Right lobe of liver (tissue), 6 donors: ENCODE measurements around the gene PTPRK. TPM values are rescaled to one million over a fixed set of nuclear protein-coding genes. Genes with fewer than 3 reads are reported as not detected.
A peak's percentile ranks its signal among the peaks of the same experiment; 100 is the strongest.

Experiments
- ATAC-seq, 4 donors: fragments of 200-7000 bp; cut with Tn5 transposase; one replicate each; pipeline ENCODE4 v1.9.1; 2020; ENCODE audit warnings: mild to moderate bottlenecking in 4 of 4, moderate library complexity in 4 of 4
- DNase-seq, 3 donors: peaks; one replicate each; pipeline ENCODE4 v3.0.0-alpha.2; 2020
- H3K27ac ChIP-seq, 3 donors: fragments of 200-600 bp; one replicate each; pipeline ENCODE4 v1.8.0; 2022
- H3K27me3 ChIP-seq, 2 donors: fragments of 200-600 bp; one replicate each; pipeline ENCODE4 v1.8.0; 2022
- H3K36me3 ChIP-seq, 4 donors: fragments of 200-600 bp; sonication (generic) in 1 of 4; one replicate each; pipeline versions ENCODE4 v1.5.1 to v1.8.0; 2017 to 2022; ENCODE audit warnings: control low read depth in 1 of 4
- H3K4me1 ChIP-seq, 4 donors: fragments of 200-600 bp; sonication (generic) in 1 of 4; one replicate each; pipeline versions ENCODE4 v1.5.1 to v1.8.0; 2017 to 2022; ENCODE audit warnings: control low read depth in 1 of 4
- H3K4me3 ChIP-seq, 3 donors: fragments of 200-600 bp; one replicate each; pipeline ENCODE4 v1.8.0; 2022
- H3K9me3 ChIP-seq, 4 donors: fragments of 200-600 bp; sonication (generic) in 1 of 4; one replicate each; pipeline versions ENCODE4 v1.5.1 to v1.8.0; 2017 to 2022; ENCODE audit warnings: control low read depth in 1 of 4
- CTCF ChIP-seq, 4 donors: fragments of 200-600 bp in 3 of 4; fragments of 450-650 bp in 1 of 4; IDR thresholded peaks; one replicate each; pipeline versions ENCODE4 v1.5.1 to v1.8.0; 2016 to 2022; ENCODE audit warnings: antibody characterized with exemption in 4 of 4, mild to moderate bottlenecking in 2 of 4
- POLR2A ChIP-seq: fragments of 450-650 bp; IDR thresholded peaks from one replicate; pipeline ENCODE4 v1.6.1; 2017; ENCODE audit warnings: antibody characterized with exemption, mild to moderate bottlenecking
- WGBS: methylation state at CpG from one replicate; pipeline ENCODE4 v1.1.6; 2018; ENCODE audit warnings: low coverage, low lambda C conversion rate; ENCODE audit not compliant: insufficient coverage; ENCODE audit errors: missing lambda C conversion rate; 5-methylcytosine and 5-hydroxymethylcytosine counted together
- intact Hi-C, 2 donors: fragments of 100-400 bp; cut with DNase I; formaldehyde crosslinking; loops; one replicate each; pipeline versions ENCODE4 v1.11.2 to v1.14.1; 2022
- total RNA-seq, 6 experiments: library from RNA; depleted of rRNA in 2 of 6; stranded (reverse); fragments of >200 nt in 2 of 6; fragmentation: NEBNext Ultra II Directional in 3 of 6; extraction: Animal tissue kit (Norgen Biotek cat#: 25700) in 3 of 6; gene quantifications; one replicate each; pipeline versions ENCODE4 v1.1.0 to v1.2.4, GENCODE V29; 2016 to 2023
- donor health status: DM: no; HTN: yes; CAD: no.
- donor health status: DM: no; HTN: no; CAD: no.
- donor health status: DM: no; HTN: no; CAD: no.
- donor health status: DM: no; HTN: yes; CAD: no.
- donor health status: DM: no; HTN: yes; CAD: no.

Gene PTPRK
- total RNA-seq, 6 experiments from 2014 or later = 27.7 to 54.5 (median 35.7) TPM

- intact Hi-C loops = no loop called here
- Histone ChIP-seq H3K9me3 (no peaks in the 10 kb centered on the region), H3K4me3 (no peak overlapping the region), H3K27me3 (no peaks in the 10 kb centered on the region), H3K4me1 (peaks cover 0 to 30% (median 0%) of the 10 kb centered on the region in 4 donors), H3K36me3 (no peaks in the 10 kb centered on the region), H3K27ac (peak overlapping the region; percentile 17 to 67 (median 34))
- WGBS = 40% methylated on average over 2 of the region's 2 CpGs
- TF ChIP-seq POLR2A = no peak
- no peak for TF ChIP-seq CTCF (IDR thresholded peaks at IDR 0.05)
- DNase-seq = no peak
- peak; percentile 46 to 68 (median 61) for ATAC-seq
Measured at GRCh38 chr6:128121610-128122009, 398.8 kb downstream of the PTPRK start.

GRCh38 chr6:128121190-128121589 is 399.2 kb downstream of the PTPRK start:
- intact Hi-C loops = no loop called here
- Histone ChIP-seq H3K27ac (peak overlapping the region; percentile 17 to 67 (median 34)), H3K4me3 (no peak overlapping the region), H3K4me1 (peaks cover 0 to 30% (median 0%) of the 10 kb centered on the region in 4 donors), H3K36me3 (no peaks in the 10 kb centered on the region), H3K9me3 (no peaks in the 10 kb centered on the region), H3K27me3 (no peaks in the 10 kb centered on the region)
- TF ChIP-seq POLR2A = no peak
- TF ChIP-seq CTCF (IDR thresholded peaks at IDR 0.05) = no peak
- ATAC-seq (peak; percentile 63 to 78 (median 68)), DNase-seq (no peak)

- no peak for TF ChIP-seq CTCF (IDR thresholded peaks at IDR 0.05)
- no peaks in the 10 kb centered on the region for H3K27me3 ChIP-seq
- ATAC-seq (no peak), DNase-seq (no peak)
- intact Hi-C loops = no loop called here
- H3K9me3 ChIP-seq = no peaks in the 10 kb centered on the region
- H3K4me1 ChIP-seq = peaks cover 0 to 34% (median 0%) of the 10 kb centered on the region in 4 donors
- H3K27ac ChIP-seq = no peak overlapping the region
- no peak overlapping the region for H3K4me3 ChIP-seq
- no peaks in the 10 kb centered on the region for H3K36me3 ChIP-seq
Measured at GRCh38 chr6:128118401-128118800, 402.0 kb downstream of the PTPRK start.

- 91% methylated on average over 3 of the region's 3 CpGs for WGBS
- no peak overlapping the region for H3K27ac ChIP-seq
- DNase-seq (no peak), ATAC-seq (no peak)
- peaks cover 0 to 34% (median 0%) of the 10 kb centered on the region in 4 donors for H3K4me1 ChIP-seq
- intact Hi-C loops = no loop called here
- H3K4me3 ChIP-seq = no peak overlapping the region
- TF ChIP-seq CTCF (IDR thresholded peaks at IDR 0.05) (no peak), POLR2A (no peak)
- no peaks in the 10 kb centered on the region for H3K27me3 ChIP-seq
- no peaks in the 10 kb centered on the region for H3K36me3 ChIP-seq
- no peaks in the 10 kb centered on the region for H3K9me3 ChIP-seq
Measured at GRCh38 chr6:128117916-128118315, 402.5 kb downstream of the PTPRK start.

GRCh38 chr6:128114164-128114563 is 406.2 kb downstream of the PTPRK start:
- ATAC-seq (peak in 3 of 4 donors; percentile 41 to 63 (median 48)), DNase-seq (peak in 2 of 3 donors; percentile 44 to 54)
- 84% methylated on average over 5 of the region's 5 CpGs for WGBS

More at GRCh38 chr6:128114164-128114563, 406.2 kb downstream of the PTPRK start:
- TF ChIP-seq CTCF (IDR thresholded peaks at IDR 0.05) = no peak
- no peak for TF ChIP-seq POLR2A
- no peaks in the 10 kb centered on the region for H3K36me3 ChIP-seq
- H3K27ac ChIP-seq = no peak overlapping the region
- peaks cover 0 to 33% (median 5%) of the 10 kb centered on the region in 4 donors for H3K4me1 ChIP-seq
- H3K9me3 ChIP-seq = no peaks in the 10 kb centered on the region
- no peak overlapping the region for H3K4me3 ChIP-seq
- intact Hi-C loops = no loop called here
- H3K27me3 ChIP-seq = no peaks in the 10 kb centered on the region
